ENCODE measurements around the gene XPC.

The XPC gene

GRCh38 chr3:14214764-14215163 is 36.4 kb upstream of the XPC start:
- H3K4me3 Mint-ChIP-seq, result no peak overlapping the region
- no peak for ATAC-seq (replicated peaks; ENCODE audit: extremely low read depth, poor library complexity, severe bottlenecking)
- no peaks in the 10 kb centered on the region for H3K4me1 Mint-ChIP-seq
- no peaks in the 10 kb centered on the region for H3K9me3 Mint-ChIP-seq
- H3K36me3 Mint-ChIP-seq (ENCODE audit: insufficient read depth), result no peaks in the 10 kb centered on the region
- H3K27me3 Mint-ChIP-seq, result peaks cover 13% of the 10 kb centered on the region
- no peak for DNase-seq (ENCODE audit: low spot score in 2 of 2)
- no peak overlapping the region for H3K27ac Mint-ChIP-seq (ENCODE audit: low read depth)

DNA sequence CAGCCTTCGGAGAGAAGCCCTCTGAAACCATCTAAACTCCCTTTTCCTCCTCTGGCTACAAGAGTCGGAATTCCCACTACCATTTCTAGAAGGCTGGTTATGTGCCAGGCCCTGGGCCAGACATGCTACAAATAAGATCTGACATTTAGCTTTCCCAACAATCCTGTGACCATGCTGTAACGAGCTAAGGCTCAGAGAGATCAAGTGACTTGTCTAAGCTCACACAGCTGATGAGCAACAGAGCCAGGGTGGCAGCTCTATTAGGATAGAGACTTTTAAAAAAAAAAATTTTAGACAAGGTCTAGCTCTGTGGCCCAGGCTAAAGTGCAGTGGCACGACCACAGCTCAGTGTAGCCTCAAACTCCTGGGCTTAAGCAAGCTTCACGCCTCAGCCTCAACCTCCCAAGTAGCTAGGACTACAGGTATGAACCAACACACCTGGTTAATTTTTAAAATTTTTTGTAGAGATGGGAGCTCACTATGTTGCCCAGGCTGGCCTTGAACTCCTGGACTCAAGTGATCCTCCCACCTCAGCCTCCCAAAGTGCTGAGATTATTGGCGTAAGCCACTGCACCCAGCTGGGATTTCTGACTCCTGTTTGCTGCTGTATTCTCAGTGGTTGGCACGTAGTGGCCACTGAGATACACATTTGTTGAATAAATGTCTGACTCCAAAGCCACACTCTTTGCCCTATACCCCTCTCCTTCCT is 34.8 kb upstream of the XPC start:
- no peak for ATAC-seq (replicated peaks; ENCODE audit: extremely low read depth, poor library complexity, severe bottlenecking)
- Mint-ChIP-seq H3K4me3 (no peak overlapping the region), H3K4me1 (no peaks in the 10 kb centered on the region), H3K36me3 (ENCODE audit: insufficient read depth) (no peaks in the 10 kb centered on the region), H3K9me3 (no peaks in the 10 kb centered on the region), H3K27me3 (peaks cover 13% of the 10 kb centered on the region), H3K27ac (ENCODE audit: low read depth) (no peak overlapping the region)
- no peak for DNase-seq (ENCODE audit: low spot score in 2 of 2)

DNA sequence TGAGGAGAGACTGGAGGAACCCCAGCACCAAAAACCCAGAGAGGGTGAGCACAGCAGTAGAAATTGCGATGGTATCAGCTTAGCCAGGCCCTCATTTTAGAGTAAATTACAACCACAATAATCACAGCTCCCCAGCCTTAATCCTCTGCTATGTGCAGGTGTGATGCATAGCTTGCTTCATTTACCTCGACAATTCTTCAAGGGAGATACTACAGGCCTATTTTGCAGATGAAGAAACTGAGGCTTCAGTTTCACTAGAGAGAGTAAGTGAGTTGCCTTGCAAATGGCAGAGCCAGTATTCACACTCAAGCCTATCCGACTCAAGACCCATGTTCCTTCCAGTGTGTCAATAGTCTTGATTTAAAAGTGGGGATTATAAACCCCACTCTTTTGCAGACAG is 33.6 kb upstream of the XPC start:
- no peaks in the 10 kb centered on the region for H3K4me1 Mint-ChIP-seq
- no peaks in the 10 kb centered on the region for H3K9me3 Mint-ChIP-seq
- peaks cover 13% of the 10 kb centered on the region for H3K27me3 Mint-ChIP-seq
- no peaks in the 10 kb centered on the region for H3K36me3 Mint-ChIP-seq (ENCODE audit: insufficient read depth)
- H3K27ac Mint-ChIP-seq (ENCODE audit: low read depth), result no peak overlapping the region
- ATAC-seq (replicated peaks; ENCODE audit: extremely low read depth, poor library complexity, severe bottlenecking), result no peak
- H3K4me3 Mint-ChIP-seq, result no peak overlapping the region
- no peak for DNase-seq (ENCODE audit: low spot score in 2 of 2)

GRCh38 chr3:14211621-14212020 is 33.2 kb upstream of the XPC start:
- no peaks in the 10 kb centered on the region for H3K9me3 Mint-ChIP-seq
- ATAC-seq (replicated peaks; ENCODE audit: extremely low read depth, poor library complexity, severe bottlenecking), result no peak
- no peaks in the 10 kb centered on the region for H3K36me3 Mint-ChIP-seq (ENCODE audit: insufficient read depth)
- H3K4me3 Mint-ChIP-seq, result no peak overlapping the region
- H3K27me3 Mint-ChIP-seq, result peaks cover 13% of the 10 kb centered on the region
- H3K4me1 Mint-ChIP-seq, result no peaks in the 10 kb centered on the region
- no peak for DNase-seq (ENCODE audit: low spot score in 2 of 2)
- H3K27ac Mint-ChIP-seq (ENCODE audit: low read depth), result no peak overlapping the region

DNA sequence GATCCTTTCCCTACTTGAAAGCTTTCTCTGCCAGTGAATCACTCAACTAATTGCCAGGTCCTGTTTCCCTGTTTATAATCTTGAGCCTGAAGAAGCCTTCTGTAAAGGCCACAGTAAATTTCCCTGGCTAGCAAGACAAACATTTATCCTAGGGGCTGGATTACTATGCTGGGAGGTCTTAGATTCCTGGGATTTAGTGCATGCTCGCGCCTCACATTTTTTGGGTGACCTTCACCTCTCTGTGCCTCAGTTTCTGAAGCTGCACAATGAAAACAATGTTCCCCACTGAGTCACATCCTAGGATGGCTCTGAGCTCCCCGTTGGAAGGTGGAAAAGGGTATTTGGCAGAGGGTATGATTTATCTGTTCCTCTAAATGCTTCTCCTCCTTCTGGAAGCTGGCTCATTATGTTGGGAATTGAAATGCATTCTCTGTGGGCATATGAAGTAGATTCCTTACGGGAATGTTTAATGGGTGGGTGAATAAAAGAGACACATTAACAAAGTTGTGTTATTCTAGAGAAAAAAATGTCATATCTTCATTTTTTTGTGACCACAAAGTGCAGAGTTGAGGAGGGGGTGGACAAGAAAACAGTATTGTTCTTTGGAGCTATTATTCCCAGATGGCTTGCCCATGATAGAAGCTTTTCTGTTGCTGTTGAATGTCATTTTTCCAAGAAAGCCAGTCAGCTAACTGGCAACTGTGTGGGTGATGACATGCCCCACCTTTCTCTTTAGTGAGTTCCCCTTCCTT is 32.6 kb upstream of the XPC start:
- DNase-seq (ENCODE audit: low spot score in 2 of 2) (no peak), ATAC-seq (replicated peaks; ENCODE audit: extremely low read depth, poor library complexity, severe bottlenecking) (no peak)

GRCh38 chr3:14210290-14210688 is 31.9 kb upstream of the XPC start:
- no peak overlapping the region for H3K4me3 Mint-ChIP-seq
- no peaks in the 10 kb centered on the region for H3K4me1 Mint-ChIP-seq
- H3K36me3 Mint-ChIP-seq (ENCODE audit: insufficient read depth), result no peaks in the 10 kb centered on the region
- DNase-seq (ENCODE audit: low spot score in 2 of 2) (no peak), ATAC-seq (replicated peaks; ENCODE audit: extremely low read depth, poor library complexity, severe bottlenecking) (no peak)
- no peaks in the 10 kb centered on the region for H3K9me3 Mint-ChIP-seq
- no peak overlapping the region for H3K27ac Mint-ChIP-seq (ENCODE audit: low read depth)
- peaks cover 13% of the 10 kb centered on the region for H3K27me3 Mint-ChIP-seq

More for the DNA sequence above, 32.6 kb upstream of the XPC start:
- Mint-ChIP-seq H3K4me3 (no peak overlapping the region), H3K36me3 (ENCODE audit: insufficient read depth) (no peaks in the 10 kb centered on the region), H3K27ac (ENCODE audit: low read depth) (no peak overlapping the region), H3K9me3 (no peaks in the 10 kb centered on the region), H3K27me3 (peaks cover 13% of the 10 kb centered on the region), H3K4me1 (no peaks in the 10 kb centered on the region)

GRCh38 chr3:14209581-14210289 is 31.3 kb upstream of the XPC start:
- Mint-ChIP-seq H3K27ac (ENCODE audit: low read depth) (no peak overlapping the region), H3K4me1 (no peaks in the 10 kb centered on the region), H3K27me3 (peaks cover 13% of the 10 kb centered on the region), H3K36me3 (ENCODE audit: insufficient read depth) (no peaks in the 10 kb centered on the region), H3K9me3 (no peaks in the 10 kb centered on the region), H3K4me3 (no peak overlapping the region)
- DNase-seq (ENCODE audit: low spot score in 2 of 2) (no peak), ATAC-seq (replicated peaks; ENCODE audit: extremely low read depth, poor library complexity, severe bottlenecking) (no peak)

DNA sequence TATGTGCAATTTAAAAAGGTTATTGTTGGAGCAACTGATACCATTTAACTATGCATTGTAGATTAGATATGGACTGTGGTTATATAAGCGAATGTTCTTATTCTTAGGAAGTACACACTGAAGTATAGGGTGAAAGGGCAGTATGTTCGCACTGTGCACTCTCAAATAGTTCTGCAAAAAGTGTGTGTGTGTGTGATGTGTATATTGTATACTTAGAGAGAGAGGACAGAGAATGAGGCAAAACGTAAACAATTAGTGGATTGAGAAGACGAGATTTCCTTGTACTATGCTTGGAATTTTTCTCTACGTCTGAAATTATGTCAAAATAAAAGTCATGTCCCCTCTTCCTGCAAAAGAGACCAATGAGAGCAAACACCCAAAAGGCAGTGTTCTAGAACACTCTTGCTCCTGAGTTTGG is 30.6 kb upstream of the XPC start:
- no peak overlapping the region for H3K4me3 Mint-ChIP-seq
- ATAC-seq (replicated peaks; ENCODE audit: extremely low read depth, poor library complexity, severe bottlenecking) (no peak), DNase-seq (ENCODE audit: low spot score in 2 of 2) (no peak)
- H3K27me3 Mint-ChIP-seq, result peaks cover 13% of the 10 kb centered on the region
- no peaks in the 10 kb centered on the region for H3K36me3 Mint-ChIP-seq (ENCODE audit: insufficient read depth)
- no peaks in the 10 kb centered on the region for H3K4me1 Mint-ChIP-seq
- no peaks in the 10 kb centered on the region for H3K9me3 Mint-ChIP-seq
- no peak overlapping the region for H3K27ac Mint-ChIP-seq (ENCODE audit: low read depth)

DNA sequence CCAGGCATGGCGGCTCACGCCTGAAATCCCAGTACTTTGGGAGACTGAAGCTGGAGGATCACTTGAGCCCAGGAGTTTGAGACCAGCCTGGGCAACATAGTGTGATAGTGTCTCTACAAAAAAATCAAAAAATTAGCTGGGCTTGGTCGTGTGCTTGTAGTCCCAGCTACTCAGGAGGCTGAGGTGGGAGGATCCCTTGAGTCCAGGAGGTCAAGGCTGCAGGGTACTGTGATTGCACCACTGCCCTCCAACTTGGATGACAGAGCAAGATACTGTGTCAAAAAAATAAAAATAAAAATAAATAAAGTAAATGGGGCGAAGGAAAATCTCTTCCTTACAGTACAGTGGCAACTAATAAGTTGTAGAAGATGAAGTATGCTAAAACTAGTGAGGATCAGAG is 29.8 kb upstream of the XPC start:
- Mint-ChIP-seq H3K27me3 (peaks cover 13% of the 10 kb centered on the region), H3K36me3 (ENCODE audit: insufficient read depth) (no peaks in the 10 kb centered on the region), H3K27ac (ENCODE audit: low read depth) (no peak overlapping the region), H3K4me1 (peaks cover 6% of the 10 kb centered on the region), H3K9me3 (no peaks in the 10 kb centered on the region), H3K4me3 (no peak overlapping the region)
- DNase-seq (ENCODE audit: low spot score in 2 of 2) (no peak), ATAC-seq (replicated peaks; ENCODE audit: extremely low read depth, poor library complexity, severe bottlenecking) (no peak)

- DNase-seq (ENCODE audit: low spot score in 2 of 2), result no peak
- Mint-ChIP-seq H3K27ac (ENCODE audit: low read depth) (no peak overlapping the region), H3K4me1 (peaks cover 6% of the 10 kb centered on the region), H3K9me3 (no peaks in the 10 kb centered on the region), H3K36me3 (ENCODE audit: insufficient read depth) (no peaks in the 10 kb centered on the region), H3K4me3 (no peak overlapping the region), H3K27me3 (no peaks in the 10 kb centered on the region)
- no peak for ATAC-seq (replicated peaks; ENCODE audit: extremely low read depth, poor library complexity, severe bottlenecking)
Observed at GRCh38 chr3:14206548-14207177, 28.3 kb upstream of the XPC start.

DNA sequence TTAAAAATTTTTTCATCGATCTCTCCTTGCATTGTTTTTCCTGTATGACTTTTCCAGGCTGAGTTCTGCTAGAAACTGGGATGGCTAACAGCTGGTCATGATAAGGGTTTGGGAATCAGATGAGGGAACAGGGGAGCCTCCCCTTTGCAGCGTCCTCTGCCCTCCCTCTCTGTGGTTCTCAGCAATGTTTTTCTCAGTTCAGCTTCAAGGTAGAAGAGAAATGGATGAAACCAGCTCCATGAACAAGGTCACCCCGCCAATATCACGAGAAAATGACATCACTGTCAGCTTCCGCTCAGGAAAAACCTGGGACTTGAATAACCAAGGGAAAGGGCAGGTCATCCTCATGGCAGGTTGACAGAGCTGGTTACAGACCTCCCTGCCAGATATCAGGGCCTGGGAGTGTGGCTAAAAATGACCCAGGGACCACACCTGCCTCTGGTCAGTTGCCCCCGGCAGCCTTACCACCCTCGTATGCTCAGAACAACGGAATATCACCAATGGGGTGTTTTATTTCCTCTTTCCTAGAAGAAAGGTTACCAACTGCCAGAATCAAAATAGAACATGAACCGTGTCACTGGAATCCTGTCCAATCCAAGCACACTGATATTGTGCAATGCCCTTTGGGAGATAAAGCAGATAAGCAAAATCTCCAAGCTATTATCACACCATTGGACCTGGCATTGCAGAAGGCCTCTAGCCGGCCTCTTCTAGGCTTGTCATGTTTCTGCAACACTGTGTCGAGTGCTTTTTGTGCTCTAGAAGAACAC is 26.3 kb upstream of the XPC start:
- Mint-ChIP-seq H3K4me3 (no peak overlapping the region), H3K9me3 (no peaks in the 10 kb centered on the region), H3K36me3 (ENCODE audit: insufficient read depth) (peaks cover 5% of the 10 kb centered on the region), H3K4me1 (peaks cover 6% of the 10 kb centered on the region), H3K27ac (ENCODE audit: low read depth) (no peak overlapping the region), H3K27me3 (no peaks in the 10 kb centered on the region)
- ATAC-seq (replicated peaks; ENCODE audit: extremely low read depth, poor library complexity, severe bottlenecking) (no peak), DNase-seq (ENCODE audit: low spot score in 2 of 2) (no peak)

- DNase-seq (ENCODE audit: low spot score in 2 of 2), result no peak
- ATAC-seq (replicated peaks; ENCODE audit: extremely low read depth, poor library complexity, severe bottlenecking), result no peak
- peaks cover 6% of the 10 kb centered on the region for H3K4me1 Mint-ChIP-seq
- H3K36me3 Mint-ChIP-seq (ENCODE audit: insufficient read depth), result peaks cover 12% of the 10 kb centered on the region
- H3K9me3 Mint-ChIP-seq, result no peaks in the 10 kb centered on the region
- H3K4me3 Mint-ChIP-seq, result no peak overlapping the region
- H3K27me3 Mint-ChIP-seq, result no peaks in the 10 kb centered on the region
- H3K27ac Mint-ChIP-seq (ENCODE audit: low read depth), result no peak overlapping the region
Observed at GRCh38 chr3:14203521-14204079, 25.2 kb upstream of the XPC start.
